CD4-positive, alpha-beta T cell treated with Interleukin-15 for 4 hours (primary cell): Measurements from ENCODE around the gene ANO3.
"Not testable (repeated sequence)": the region's sequence is repeated elsewhere in the genome, so short reads cannot be mapped to it uniquely, and the experiment has no call there.

Experiments
- DNase-seq: peaks from one replicate; pipeline ENCODE4 v3.0.0-alpha.2; 2020; ENCODE audit warnings: low spot score

Gene ANO3

DNA sequence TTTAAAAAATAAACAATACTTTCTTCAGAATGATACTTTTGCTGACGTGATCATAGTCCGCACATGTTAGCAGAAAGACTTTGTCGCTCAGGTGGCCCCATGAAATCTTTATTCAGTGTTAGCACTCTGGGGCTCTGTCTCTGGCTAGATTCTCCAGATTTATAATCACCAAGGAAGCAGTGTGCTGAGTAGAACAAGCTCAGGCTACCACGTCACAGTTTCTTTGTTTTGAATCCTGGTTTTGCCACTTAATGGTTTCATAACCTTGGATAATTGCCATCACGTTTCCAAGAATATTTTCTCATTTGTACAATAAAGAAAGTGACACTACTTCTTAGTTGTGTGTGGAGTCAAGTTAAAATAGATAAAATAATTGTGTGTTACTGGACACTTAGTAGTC lies 244.0 kb downstream of the ANO3 start:
- DNase-seq = no peak

DNA sequence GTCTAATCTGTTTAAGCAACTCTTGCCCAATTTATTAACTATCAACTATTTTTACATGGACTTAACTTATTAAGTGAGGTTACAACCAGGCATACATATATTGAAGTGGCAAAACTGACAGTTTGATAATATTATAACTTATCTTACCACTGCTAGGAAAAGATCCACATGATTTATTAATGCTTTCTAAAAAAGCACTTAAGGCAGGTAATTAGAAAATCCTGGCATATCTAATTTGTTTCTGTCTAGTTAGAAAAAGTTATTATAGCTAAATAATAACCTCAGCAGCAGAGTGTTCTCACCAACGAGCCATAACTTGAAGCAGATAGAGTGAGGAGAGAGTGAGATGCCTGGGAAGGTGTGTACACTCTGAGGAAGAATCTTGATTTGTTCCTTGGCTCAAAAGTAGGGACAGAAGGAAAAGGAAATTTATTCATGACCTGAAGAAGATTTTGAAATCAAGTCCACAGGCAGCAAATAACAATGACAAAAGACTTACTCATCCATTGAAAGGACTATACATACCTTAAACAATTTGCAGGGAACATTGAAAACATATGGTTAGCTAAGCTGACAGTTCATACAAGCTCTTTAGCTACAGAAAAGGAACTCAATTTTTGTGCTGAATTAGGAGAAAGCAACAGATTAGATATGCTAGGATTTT lies 247.2 kb downstream of the ANO3 start:
- DNase-seq = no peak

DNA sequence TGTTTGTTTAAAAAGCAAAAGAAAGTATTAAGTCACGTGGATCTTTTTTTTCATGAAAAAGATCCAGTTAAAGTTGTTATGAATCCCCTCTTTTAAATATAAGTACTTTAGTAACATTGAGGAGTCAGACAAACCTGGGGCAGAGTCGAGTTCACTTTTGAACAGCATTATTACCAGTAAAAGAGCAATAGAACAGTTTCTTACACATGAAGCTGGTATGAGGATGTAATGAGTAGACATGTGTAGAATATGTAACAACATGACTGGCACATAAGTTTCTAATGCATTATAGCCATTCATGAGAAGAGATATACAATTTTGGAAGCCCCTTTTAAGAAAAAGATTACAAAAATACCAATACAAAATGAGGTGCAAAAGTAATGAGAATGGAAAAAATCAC lies 247.8 kb downstream of the ANO3 start:
- no peak for DNase-seq

DNA sequence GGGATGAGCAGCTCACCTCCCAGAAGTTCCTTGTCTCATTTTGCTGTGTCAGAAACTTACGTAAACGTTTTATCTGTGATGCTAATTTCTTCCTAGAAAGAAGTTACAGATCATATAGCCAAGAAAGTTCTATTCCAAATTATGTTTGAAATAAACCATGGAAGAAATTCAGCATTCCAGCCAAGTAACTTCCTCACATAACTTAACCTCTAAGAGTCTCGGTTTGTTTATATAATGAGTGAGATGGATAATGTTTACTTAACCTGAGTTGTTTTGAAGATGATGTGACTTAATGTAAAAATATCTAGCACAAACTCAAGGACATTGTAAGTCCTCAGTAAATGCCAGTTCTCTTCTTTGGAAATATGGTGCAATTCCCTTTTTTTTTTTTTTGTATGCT lies 249.0 kb downstream of the ANO3 start:
- no peak for DNase-seq

DNA sequence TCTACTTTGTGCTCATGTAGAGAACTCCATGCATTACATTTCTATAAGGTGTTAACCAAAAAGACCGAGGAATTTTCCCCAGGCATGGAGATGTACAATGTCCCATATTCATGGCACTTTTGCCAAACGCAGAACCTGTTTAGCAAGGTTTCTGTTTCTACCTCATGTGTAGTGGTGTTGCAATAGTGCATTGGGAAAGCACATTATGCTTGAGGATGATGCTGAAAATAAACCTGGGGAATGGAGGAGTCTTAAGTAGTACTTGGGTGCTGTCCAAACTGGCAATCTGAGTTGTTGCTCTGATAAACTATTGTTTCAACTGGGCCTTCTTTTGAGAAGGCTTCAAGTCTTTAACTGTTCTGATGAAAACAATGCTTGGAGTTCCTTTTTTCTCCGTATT lies 251.6 kb downstream of the ANO3 start:
- DNase-seq = no peak

DNA sequence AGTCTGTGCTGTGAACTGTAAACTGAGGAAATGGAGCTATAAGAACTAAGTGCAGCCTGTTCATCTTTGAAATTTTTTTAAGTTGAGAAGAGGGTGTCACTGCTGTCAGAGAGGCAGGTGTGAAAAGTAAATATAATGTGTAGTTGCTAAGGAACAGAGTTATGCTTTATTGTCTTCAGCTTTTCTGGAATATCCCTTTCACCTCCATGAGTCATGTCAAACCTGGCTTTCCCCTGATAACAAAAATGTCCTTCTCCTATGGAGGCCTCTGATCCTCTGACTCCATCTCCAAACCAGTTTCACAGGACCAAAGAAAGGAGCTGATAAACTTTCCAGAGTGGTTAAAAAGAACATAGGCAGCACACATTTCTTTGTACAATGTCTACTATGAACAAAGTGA lies 252.9 kb downstream of the ANO3 start:
- no peak for DNase-seq

DNA sequence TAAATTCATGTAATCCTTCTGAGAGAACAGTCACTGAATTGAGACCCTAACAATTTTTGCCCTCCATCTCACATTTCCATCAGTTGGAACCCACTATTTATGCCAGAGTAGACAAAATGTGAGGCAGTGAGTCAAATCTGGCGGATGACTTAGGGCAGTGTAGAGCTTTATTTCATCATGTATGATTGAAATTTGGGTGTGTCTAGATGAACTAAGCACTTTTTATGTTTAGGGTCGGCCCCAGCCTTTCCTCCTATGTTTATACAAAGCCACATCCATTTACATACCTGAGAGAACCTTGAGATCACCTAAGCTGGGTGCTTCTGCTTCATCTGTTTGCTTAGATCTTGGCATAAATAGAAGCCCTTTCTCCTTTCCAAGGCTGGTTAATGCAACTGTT lies 255.1 kb downstream of the ANO3 start:
- no peak for DNase-seq

DNA sequence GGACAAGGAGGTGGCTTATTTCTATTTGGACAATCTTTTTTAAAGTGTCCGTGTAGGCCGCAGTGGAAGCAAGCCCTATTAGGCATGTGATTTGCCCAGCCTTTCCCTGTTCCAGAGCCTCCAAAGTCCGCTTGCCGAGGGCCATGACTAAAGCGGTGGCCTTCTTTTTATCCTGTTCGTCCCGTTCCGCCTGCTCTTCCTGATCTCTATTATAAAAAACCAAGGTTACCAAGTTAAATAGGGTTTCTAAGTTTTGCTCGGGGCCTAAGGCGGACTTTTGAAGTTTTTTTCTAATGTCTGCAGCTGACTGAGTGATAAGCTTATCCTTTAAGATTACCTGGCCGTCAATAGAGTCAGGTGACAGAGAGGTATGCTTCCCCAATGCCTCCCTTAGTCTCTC lies 261.8 kb downstream of the ANO3 start:
- DNase-seq = no peak

DNA sequence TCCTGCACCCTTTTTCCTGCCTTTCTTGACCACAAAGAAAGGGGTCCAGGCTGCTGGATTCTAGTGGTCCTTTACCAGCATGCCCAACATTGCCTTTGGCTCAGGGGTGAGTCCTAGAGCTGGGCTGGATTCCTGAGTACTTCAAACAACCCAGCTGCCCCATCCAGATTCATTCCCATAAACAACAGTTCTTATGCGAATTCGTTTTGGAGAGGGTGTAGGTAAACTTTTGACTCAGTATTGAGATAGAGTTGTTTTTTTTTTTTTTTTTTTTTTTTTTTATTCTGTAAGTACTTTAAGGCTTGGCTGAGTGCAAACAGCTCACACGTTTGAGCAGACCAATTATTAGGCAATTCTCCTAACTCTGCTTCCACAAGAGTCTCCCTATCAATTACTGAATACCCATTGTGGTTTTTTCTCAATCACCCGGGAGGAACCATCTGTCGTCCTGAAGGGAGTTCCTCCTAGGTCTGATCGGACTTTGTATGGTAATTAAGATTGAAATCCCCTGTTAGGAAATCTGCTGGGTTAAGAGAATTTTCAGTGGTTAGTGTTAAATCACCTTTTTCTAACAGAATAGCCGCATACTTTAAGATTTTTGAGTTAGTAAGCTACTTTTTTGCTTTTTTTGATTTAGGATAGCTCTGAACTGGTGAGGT lies 263.4 kb downstream of the ANO3 start:
- not testable (repeated sequence) for DNase-seq

DNA sequence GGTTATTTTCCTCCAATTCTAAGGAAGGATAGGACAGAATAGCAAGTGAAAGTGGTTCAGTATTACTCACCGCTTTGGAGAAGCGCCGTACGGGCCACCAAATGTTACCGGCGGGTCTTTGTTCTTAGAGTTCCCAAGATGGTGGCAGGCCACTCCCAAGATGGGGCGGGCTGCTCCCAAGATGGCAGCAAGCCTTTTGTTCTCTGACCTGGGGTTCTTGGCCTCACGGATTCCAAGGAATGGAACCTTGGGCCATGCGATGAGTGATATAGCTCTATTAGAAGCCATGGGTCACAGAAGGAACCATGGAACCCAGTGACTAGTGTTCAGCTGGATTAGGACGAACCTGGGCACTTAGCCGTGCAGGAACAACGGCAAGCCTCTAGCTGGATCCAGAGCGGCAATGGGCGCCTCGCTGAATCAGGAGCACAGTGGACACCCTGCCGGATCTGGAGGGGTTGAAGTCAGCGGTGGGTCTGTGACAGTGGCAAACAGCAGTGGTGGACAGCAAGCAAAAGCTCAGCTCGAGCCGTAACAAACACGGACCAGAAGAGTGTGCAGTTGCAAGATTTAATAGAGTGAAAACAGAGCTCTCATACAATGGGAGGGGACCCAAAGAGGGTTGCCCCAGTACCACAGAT lies 265.2 kb downstream of the ANO3 start:
- DNase-seq = not testable (repeated sequence)

DNA sequence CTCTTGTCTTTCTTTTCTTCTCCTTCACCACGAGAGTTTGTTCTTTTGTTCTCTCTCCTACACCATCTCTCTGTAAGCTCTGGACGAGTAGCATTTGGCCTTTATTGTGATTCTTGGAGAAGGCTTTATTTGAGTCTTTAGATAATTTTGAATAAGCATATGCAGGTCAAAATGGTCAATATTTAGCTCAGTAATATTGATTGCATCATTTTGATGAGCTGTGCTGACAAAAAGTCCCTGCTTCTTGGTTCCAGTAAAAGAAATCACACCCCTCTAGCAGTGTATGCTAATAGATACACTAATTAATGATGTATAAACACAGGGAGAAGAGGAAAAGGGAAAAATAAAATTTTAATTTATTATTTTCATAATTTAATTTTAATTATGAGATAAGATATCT lies 266.0 kb downstream of the ANO3 start:
- DNase-seq = no peak

DNA sequence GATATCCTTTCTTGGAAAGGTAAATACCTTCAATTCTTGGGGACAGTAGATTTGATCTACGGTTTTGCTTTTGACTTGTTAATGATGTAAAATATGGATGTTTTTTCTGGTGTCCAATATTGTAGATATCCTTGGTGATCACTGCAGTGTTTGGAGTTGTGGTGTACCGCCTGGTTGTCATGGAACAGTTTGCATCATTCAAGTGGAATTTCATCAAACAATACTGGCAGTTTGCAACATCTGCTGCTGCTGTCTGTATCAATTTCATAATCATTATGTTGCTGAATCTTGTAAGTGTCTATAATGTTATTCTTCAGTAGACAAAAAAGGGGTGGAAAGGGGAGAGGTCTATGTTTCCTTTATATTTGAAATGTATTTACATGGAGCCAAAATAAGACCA lies 267.5 kb downstream of the ANO3 start:
- no peak for DNase-seq

DNA sequence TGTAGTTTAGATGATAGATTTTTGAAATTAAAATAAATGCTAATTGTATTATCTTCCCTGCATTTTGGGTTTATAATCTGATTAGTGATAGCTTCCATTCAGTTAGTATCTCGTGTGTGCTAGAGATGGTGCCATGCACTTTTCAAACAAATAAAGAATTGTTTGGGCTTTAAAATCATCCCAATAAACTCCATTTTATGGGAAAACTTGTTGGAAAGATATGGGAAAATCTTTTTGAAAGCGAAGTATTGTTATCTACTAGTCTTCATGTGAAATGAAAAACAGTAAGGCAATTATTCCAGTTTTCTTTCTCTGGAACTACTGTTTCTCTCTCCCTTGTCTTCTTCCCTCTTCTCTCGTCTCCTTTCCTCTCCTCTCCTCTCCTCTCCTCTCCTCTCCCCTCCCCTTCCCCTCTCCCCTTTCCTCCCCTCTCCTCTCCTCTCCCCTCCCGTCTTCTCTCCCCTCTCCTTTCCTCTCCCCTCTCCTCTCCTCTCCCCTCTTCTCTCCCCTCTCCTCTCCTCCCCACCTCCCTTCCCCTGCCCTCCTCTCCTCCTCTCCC lies 268.0 kb downstream of the ANO3 start:
- no peak for DNase-seq

DNA sequence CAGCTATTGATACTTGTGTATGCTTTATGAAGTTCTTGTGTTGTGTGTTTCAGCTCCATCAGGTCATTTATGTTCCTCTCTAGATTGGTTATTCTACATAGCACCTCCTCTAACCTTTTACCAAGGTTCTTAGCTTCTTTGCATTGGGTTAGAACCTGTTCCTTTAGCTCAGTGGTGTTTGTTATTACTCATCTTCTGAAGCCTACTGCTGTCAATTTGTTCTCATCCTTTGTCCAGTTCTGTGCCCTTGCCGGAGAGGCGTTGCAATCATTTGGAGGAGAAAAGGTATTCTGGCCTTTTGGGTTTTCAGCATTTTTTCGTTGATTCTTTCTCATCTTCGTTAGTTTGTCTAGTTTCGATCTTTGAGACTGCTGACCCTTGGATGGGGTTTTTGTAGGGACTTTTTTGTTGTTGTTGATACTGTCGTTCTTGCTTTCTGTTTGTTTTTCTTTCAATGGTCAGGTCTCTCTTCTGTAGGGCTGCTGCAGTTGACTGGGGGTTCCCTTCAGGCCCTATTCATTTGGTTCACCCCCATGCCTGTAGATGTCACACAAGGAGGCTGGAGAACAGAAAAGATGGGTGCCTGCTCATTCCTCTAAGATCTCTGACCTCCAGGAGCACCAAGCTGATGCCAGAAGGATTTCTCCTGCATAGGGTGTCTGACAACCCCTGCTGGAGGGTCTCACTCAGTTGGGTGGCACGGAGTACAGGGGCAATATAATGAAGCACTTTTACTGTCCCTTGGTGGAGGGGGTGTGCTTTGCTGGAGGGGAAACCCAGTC lies 276.0 kb downstream of the ANO3 start:
- DNase-seq = no peak

DNA sequence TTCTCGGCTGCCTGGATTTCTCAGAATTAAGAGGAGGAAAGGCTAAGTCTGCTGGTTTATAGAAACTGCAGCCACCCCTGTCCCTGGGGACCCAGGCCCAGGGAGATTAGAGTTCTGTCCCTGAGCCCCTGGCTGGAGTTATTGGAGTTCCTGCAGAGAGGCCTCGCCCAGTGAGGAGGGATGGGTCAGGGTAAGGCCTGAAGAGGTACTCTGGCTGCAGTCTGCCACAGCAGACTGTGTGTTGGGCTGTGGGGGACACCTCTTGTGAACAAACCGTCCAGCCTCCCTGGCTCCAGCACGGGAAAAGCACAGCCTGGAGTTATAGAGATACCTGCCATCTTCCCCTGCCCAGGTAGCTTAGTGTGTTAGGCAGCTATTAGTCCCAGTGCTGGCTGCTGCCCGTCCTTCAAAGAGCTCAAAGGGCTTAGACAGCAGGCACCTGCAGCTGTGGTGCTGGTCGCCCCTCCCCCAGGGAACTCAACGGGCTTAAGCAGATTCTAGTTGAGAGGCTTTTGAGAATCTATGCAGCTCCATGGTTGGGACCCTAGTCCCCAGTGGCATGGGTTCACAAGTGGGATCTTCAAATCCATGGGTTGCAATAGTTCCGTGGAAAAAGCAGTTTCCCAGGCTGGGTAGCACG lies 276.7 kb downstream of the ANO3 start:
- no peak for DNase-seq

DNA sequence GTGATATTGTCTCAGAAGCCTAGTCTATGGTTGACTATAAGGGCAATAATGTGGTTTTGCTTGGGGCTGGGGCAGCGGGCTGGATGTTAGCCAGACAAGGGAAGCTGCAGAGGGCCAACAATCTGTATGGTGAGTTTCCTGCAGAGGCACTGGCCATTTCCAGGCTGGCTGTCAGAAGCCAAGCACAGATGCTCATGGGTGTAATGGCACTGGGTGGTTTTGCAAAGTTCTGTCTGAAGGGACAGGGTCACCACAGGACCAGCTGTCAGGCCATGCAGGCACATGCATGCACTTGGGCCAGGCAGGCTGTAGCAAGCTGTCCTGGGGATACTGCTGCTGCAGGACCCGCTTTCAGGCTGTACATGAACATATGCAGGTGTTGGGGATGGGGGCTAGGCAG lies 281.8 kb downstream of the ANO3 start:
- no peak for DNase-seq

DNA sequence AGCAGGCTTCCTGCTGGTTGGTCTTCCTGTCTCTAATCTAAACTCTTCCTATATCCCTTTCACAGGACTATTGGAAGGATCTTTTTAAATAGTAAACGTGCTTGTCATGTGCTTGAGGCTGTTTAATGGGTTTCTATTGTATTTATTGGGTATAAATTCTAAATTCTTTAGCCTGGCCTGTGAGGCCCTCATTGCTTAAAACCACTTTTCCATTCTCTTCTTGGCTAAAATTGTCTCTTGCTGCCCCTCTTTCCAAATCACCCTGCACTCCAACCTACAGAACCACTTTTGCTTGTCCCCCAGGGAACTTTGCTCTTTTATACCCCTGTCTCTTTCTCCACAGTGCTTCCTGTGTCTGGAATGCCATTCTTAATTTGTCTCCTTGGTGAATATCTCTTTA lies 286.5 kb downstream of the ANO3 start:
- DNase-seq = no peak

DNA sequence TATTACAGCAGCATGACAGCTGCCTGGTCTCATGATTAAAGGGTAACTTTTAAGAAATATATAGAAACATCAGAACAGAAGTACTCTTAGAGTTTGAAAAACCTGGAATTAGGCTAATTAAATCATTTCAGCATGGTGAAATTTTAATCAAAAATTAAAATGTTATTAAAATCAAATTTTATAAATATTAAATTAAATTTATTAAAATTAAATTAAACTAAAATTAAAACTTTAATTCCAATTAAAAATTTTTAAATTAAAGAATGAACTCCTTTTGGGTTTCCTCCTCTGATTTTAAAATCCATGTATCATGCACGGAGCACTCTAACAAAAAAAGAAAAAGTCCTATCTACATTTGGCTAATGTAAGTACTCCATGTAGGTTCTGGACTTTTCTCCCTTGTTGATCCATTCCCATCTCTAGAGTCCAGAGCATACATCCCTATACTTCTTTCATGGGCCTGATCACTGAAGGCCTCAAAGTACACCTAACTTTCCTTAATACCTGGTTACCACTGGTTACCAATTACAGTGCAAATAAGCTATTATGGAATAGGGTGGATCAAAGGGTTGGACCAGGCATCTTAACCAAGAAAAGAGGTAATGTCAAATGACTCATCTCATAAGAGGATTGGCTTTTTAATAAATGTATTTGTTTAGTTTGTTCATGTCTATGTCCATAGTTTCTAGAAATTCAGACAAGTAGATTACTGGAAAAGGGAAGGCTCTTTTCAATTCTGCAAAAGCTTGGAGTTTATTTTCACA lies 288.5 kb downstream of the ANO3 start:
- DNase-seq = no peak

DNA sequence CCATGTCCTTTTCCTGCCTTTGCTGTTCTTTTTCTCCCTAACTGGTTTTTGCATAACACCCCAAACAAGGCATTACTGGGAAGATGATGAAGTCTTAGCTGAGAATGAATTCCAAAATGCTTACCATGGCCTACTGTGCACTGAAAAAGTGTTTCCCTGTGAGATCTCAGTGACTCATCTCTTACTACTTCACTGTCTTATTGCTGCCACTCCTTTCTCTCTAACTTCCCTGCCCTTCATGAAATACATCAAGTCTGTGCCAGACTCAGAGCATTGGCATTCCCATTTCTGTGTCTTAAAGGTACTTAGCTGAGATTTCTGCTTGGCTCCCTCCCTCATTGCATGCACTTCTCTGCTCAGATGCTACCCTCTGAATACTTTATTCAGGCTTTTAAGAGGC lies 289.2 kb downstream of the ANO3 start:
- DNase-seq = no peak

DNA sequence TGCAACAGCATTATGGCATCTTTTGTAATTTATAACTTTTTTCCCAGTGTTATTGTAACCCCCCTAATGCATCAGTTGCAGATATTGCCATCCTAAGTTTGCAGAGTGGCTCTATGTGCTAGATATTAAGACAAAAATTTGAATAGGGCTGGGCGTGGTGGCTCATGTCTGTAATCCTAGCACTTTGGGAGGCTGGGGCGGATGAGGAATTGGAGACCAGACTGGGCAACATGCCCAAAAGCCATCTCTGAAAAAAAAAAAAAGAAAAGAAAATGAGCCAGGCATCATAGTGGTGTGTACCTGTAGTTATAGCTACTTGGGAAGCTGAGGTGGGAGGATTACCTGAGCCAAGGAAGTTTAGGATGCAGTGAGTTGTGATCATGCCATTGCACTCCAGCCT lies 290.3 kb downstream of the ANO3 start:
- no peak for DNase-seq

DNA sequence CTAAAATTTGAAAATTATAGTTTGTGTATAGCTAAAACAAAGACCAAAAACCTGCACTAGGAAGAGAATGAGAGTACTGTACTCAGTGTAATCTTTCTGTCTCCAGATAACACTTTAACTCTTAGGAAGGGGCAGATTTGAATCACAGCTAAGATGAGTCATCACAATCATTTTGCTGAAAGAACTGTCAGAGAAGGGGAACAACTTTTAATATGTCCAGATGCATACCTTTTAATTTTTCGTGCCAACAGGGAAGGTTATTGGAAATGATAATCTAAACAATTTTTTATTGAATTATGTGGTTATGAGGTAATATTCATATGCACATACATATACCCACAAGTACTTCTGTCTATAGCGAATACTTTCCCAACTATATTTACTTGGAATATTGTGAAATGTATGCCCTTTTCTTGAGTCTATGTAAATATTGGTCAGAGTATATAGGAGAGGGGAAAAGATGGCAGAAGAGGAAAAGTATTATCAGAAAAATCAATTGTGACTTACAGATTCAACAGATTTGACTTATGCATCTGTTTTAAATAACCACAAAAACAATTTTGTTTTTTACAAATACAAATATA lies 291.2 kb downstream of the ANO3 start:
- DNase-seq = no peak
